ENCODE results near the gene ITM2B. TPM values are rescaled to one million over a fixed set of nuclear protein-coding genes. Genes with fewer than 3 reads are reported as not detected.

ITM2B gene
- total and polyA plus RNA-seq, 11 donors = 255 to 772 (median 489) TPM

- intact Hi-C loops (cut with DNase I) = loop anchor here in 1 of 10 donors (2.0 kb wide), 1 partner anchor 13 kb away; no protein-coding TSS in a partner anchor
- Histone ChIP-seq H3K36me3 (peaks cover 0 to 40% (median 31%) of the 10 kb centered on the region in 9 donors), H3K9me3 (no peaks in the 10 kb centered on the region), H3K4me3 (peak overlapping the region in 1 of 12 donors; percentile 0), H3K4me1 (peaks cover 6 to 96% (median 62%) of the 10 kb centered on the region in 12 donors), H3K27ac (peak overlapping the region in 10 of 12 donors; percentile 6 to 69 (median 21)), H3K27me3 (no peaks in the 10 kb centered on the region)
- DNase-seq = peak in 1 of 5 donors; percentile 20
- TF ChIP-seq CTCF (IDR thresholded peaks at IDR 0.05) (no peak), POLR2A (IDR thresholded peaks at IDR 0.05) (no peak)
- WGBS, 4 donors = 58 to 76% (median 63%) methylated on average over 3 of the region's 3 CpGs
- ATAC-seq = peak in 2 of 4 donors; percentile 34 to 57
Measured at GRCh38 chr13:48251611-48252081, 18.6 kb downstream of the ITM2B start.

- H3K4me1 ChIP-seq = peaks cover 6 to 93% (median 57%) of the 10 kb centered on the region in 12 donors
- peak overlapping the region in 9 of 12 donors; percentile 6 to 69 (median 23) for H3K27ac ChIP-seq
- no peaks in the 10 kb centered on the region for H3K27me3 ChIP-seq
- H3K9me3 ChIP-seq = no peaks in the 10 kb centered on the region
- ATAC-seq (peak; percentile 33 to 60 (median 34)), DNase-seq (no peak)
- WGBS, 4 donors = 84 to 85% (median 85%) methylated on average over 9 to 10 of the region's 10 CpGs
- TF ChIP-seq POLR2A (IDR thresholded peaks at IDR 0.05) = no peak
- TF ChIP-seq CTCF (IDR thresholded peaks at IDR 0.05) = no peak
- no peak overlapping the region for H3K4me3 ChIP-seq
- H3K36me3 ChIP-seq = peaks cover 0 to 45% (median 36%) of the 10 kb centered on the region in 9 donors
- intact Hi-C loops (cut with DNase I) = loop anchor here in 1 of 10 donors (2.0 kb wide), 1 partner anchor 13 kb away; no protein-coding TSS in a partner anchor
Measured at GRCh38 chr13:48252176-48252575, 19.2 kb downstream of the ITM2B start.

- Histone ChIP-seq H3K9me3 (no peaks in the 10 kb centered on the region), H3K27ac (peak overlapping the region; percentile 7 to 69 (median 45)), H3K4me1 (peaks cover 6 to 77% (median 52%) of the 10 kb centered on the region in 12 donors), H3K4me3 (no peak overlapping the region), H3K27me3 (no peaks in the 10 kb centered on the region), H3K36me3 (peaks cover 0 to 62% (median 53%) of the 10 kb centered on the region in 9 donors)
- WGBS, 4 donors = 41 to 55% (median 48%) methylated on average over 2 of the region's 2 CpGs
- no peak for DNase-seq
- peak in 3 of 4 donors; percentile 65 to 78 (median 68) for ATAC-seq
- TF ChIP-seq CTCF (IDR thresholded peaks at IDR 0.05) (no peak), POLR2A (IDR thresholded peaks at IDR 0.05) (no peak)
- intact Hi-C loops (cut with DNase I) = loop anchor here in 1 of 10 donors (2.0 kb wide), 1 partner anchor 15 kb away; no protein-coding TSS in a partner anchor
Measured at GRCh38 chr13:48253849-48254248, 20.8 kb downstream of the ITM2B start.

- no peak for TF ChIP-seq CTCF (IDR thresholded peaks at IDR 0.05)
- no peak for TF ChIP-seq POLR2A (IDR thresholded peaks at IDR 0.05)
- Histone ChIP-seq H3K36me3 (peaks cover 0 to 74% (median 65%) of the 10 kb centered on the region in 9 donors), H3K27me3 (no peaks in the 10 kb centered on the region), H3K4me1 (peaks cover 6 to 73% (median 43%) of the 10 kb centered on the region in 12 donors), H3K27ac (peak overlapping the region in 4 of 12 donors; percentile 40 to 69 (median 64)), H3K4me3 (no peak overlapping the region), H3K9me3 (no peaks in the 10 kb centered on the region)
- ATAC-seq = peak in 1 of 4 donors; percentile 10
- DNase-seq = no peak
- WGBS, 4 donors = 95 to 97% (median 96%) methylated on average over 13 of the region's 13 CpGs
- intact Hi-C loops (cut with DNase I) = loop anchor here in 1 of 10 donors (5.0 kb wide), 1 partner anchor 47 kb away; the partner anchor contains the start of gene RB1
Measured at GRCh38 chr13:48255090-48255489, 22.1 kb downstream of the ITM2B start.
